Activated CD8-positive, alpha-beta memory T cell treated with anti-CD3 and anti-CD28 coated beads, Interleukin-2, amount 50 U/mL, for 24 hours (primary cell): Measurements from ENCODE around the gene TDRKH.
"Not testable (repeated sequence)": the region's sequence is repeated elsewhere in the genome, so short reads cannot be mapped to it uniquely, and the experiment has no call there.

Experiments
- DNase-seq: peaks from one replicate; pipeline ENCODE4 v3.0.0-alpha.2; 2020; ENCODE audit errors: extremely low read depth

The TDRKH gene

GRCh38 chr1:151802372-151802771 lies 12.1 kb upstream of the TDRKH start:
- DNase-seq = no peak

- DNase-seq = no peak
Measured at GRCh38 chr1:151801846-151802245, 11.5 kb upstream of the TDRKH start.

- DNase-seq = no peak
Measured at GRCh38 chr1:151801310-151801820, 11.1 kb upstream of the TDRKH start.

GRCh38 chr1:151800830-151801229 lies 10.5 kb upstream of the TDRKH start:
- DNase-seq = no peak

- no peak for DNase-seq
Measured at GRCh38 chr1:151799179-151800022, 9.1 kb upstream of the TDRKH start.

- DNase-seq = no peak
Measured at GRCh38 chr1:151798571-151798970, 8.3 kb upstream of the TDRKH start.

GRCh38 chr1:151790940-151791651 lies 796 bp upstream of the TDRKH start:
- no peak for DNase-seq

GRCh38 chr1:151787689-151788088 lies 2.6 kb downstream of the TDRKH start:
- DNase-seq = no peak

GRCh38 chr1:151783796-151784195 lies 6.5 kb downstream of the TDRKH start:
- no peak for DNase-seq

GRCh38 chr1:151782741-151783140 lies 7.6 kb downstream of the TDRKH start:
- DNase-seq = no peak

GRCh38 chr1:151782026-151782425 lies 8.3 kb downstream of the TDRKH start:
- not testable (repeated sequence) for DNase-seq

- DNase-seq = not testable (repeated sequence)
Measured at GRCh38 chr1:151780736-151781135, 9.6 kb downstream of the TDRKH start.

- DNase-seq = no peak
Measured at GRCh38 chr1:151779852-151780251, 10.4 kb downstream of the TDRKH start.

- no peak for DNase-seq
Measured at GRCh38 chr1:151777317-151777716, 13.0 kb downstream of the TDRKH start.

- DNase-seq = no peak
Measured at GRCh38 chr1:151776665-151777062, 13.6 kb downstream of the TDRKH start.

- no peak for DNase-seq
Measured at GRCh38 chr1:151775894-151776664, 14.2 kb downstream of the TDRKH start.

GRCh38 chr1:151774256-151774922 lies 15.9 kb downstream of the TDRKH start:
- DNase-seq = no peak

GRCh38 chr1:151773702-151774101 lies 16.6 kb downstream of the TDRKH start:
- DNase-seq = no peak

- DNase-seq = not testable (repeated sequence)
Measured at GRCh38 chr1:151769270-151769669, 21.0 kb downstream of the TDRKH start.

- DNase-seq = not testable (repeated sequence)
Measured at GRCh38 chr1:151768351-151769066, 21.8 kb downstream of the TDRKH start.

GRCh38 chr1:151763990-151764389 lies 26.3 kb downstream of the TDRKH start:
- no peak for DNase-seq
